NCI-H2196 (cell line): ENCODE data around the gene NOXA1.
A peak's percentile ranks its signal among the peaks of the same experiment; 100 is the strongest.
"Not testable (repeated sequence)": the region's sequence is repeated elsewhere in the genome, so short reads cannot be mapped to it uniquely, and the experiment has no call there.

Experiments used
- DNase-seq: peaks from one replicate; lab custom pipeline; 2025; ENCODE audit not compliant: unreplicated experiment; lab: John Stamatoyannopoulos, UW

The NOXA1 gene

DNA sequence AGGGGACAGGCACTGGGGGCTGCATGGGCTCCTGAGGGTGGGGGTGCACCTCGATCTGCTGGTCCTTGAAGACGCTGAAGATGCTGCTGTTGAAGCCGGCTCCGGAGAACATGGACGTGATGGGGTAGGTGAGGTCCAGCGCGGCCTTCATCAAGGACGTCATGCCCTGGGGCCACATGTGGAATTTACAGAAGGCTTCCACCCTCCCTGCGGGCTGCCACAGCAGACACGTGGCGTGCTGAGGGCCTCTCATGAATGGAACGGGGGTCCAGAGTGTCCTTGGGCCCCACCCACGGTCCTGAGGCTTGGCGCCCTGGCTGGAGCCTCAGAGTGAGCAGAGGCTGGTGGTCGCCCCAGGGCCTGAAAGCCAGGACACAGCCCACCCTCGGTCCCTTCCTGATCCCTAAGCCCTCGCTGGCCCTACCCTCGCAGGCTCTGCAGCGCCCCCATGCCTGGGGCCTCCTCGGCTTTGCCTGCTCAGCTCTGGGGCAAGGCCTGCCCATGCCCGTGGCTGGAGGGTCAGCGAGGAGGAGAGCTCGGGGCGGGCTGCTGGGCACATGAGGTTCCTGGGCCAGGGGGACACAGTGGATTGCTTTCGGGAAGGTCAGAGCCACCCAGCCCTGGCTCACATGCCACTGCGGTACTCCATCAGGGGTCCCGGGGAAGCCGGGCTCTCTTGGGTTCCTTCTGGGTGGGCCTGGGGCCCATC lies 41.3 kb downstream of the NOXA1 start:
- no peak for DNase-seq

DNA sequence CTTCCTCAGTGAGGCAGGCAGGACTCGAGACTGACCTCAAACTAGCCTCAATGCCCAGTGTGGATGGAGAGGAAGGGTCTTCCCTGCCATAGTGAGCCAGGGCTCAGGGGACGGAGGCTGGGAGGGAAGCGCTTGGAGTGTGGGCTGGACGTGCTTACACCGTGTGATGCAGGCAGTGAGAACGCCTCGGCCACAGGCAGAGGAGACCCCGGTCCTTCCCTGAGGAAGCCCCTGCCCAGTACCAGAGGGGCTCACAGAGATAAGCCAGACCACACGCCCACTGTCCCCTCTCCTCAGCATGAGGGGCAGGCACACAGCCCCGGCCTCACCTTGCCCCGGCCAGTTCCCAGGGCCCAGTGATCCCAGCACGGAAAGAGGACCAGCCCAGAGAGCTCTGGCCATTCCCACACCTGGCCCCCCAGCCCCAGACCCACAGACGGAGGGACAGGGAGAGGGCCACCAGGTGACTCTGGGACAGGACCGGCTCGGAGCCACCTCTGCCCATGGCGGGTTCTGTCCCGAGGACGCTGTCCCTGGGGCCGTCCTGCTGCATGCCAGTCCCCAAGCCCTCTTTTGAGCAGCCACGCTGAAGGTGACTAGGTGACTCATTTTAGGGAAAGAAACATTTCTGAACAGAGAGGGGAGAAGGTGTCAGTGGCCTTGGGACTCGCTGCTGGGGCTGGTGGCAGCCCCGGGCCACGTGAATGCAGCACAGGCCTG lies 42.0 kb downstream of the NOXA1 start:
- no peak for DNase-seq

DNA sequence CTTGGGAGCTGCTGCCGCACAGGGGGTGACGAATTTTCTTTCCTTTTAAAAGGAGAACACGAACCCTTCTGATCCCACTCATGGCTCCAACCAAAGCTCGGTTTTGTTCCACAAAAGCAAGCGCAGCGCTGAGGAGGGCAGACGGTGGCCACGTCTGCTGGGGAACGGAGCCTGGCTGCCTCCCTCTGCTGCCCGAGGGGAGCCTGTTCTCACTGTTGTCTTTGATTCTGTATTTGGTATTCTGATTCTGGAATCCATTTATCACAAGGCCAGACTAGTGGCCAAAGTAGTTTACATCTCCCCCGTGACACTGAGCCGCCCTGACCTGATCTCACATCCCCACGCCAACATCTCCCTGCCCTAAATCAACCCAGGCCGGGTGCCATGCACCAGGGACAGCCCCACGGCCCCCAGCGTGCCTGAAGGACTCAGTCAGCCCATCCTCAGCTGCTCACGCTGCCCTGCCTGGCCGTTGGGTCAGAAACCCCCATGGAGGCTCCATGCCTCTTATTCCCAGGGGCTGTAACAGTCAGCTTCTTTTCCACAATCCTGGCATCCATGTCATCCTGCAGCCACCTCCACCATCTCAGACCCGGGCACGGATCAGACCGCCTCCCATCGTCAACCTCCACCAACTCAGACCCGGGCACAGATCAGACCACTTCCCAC lies 42.7 kb downstream of the NOXA1 start:
- DNase-seq = no peak

DNA sequence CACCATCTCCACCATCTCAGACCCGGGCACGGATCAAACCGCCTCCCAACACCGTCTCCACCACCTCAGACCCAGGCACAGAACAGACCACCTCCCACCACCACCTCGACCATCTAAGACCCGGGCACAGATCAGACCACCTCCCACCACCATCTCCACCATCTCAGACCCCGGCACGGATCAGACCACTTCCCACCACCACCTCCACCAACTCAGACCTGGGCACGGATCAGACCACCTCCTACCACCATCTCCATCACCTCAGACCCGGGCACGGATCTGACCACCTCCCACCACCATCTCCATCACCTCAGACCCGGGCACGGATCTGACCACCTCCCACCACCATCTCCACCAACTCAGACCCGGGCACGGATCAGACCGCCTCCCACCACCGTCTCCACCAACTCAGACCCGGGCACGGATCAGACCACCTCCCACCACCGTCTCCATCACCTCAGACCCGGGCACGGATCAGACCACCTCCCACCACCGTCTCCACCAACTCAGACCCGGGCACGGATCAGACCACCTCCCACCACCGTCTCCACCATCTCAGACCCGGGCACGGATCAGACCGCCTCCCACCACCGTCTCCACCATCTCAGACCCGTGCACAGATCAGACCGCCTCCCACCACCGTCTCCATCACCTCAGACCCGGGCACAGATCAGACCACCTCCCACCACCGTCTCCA lies 43.3 kb downstream of the NOXA1 start:
- not testable (repeated sequence) for DNase-seq

DNA sequence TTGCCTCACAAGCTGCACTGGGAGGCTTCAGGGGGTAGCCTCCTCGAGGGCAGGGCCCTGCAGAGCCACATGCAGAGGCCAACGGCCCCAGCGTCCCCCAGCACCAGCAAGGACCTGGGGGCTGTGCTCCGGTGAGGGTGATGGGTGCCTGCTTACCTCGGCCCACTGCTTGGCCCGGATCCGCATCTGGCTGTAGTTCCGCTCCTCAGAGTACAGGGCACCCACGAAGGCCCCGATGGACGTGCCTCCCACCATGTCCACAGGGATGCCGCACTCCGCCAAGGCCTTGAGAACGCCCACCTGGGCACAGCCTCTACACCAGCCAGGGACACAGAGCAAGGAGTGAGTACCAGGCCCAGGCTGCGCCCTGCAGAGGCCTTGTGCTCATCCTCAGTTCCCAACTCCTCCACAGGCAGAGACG lies 44.0 kb downstream of the NOXA1 start:
- DNase-seq = no peak

DNA sequence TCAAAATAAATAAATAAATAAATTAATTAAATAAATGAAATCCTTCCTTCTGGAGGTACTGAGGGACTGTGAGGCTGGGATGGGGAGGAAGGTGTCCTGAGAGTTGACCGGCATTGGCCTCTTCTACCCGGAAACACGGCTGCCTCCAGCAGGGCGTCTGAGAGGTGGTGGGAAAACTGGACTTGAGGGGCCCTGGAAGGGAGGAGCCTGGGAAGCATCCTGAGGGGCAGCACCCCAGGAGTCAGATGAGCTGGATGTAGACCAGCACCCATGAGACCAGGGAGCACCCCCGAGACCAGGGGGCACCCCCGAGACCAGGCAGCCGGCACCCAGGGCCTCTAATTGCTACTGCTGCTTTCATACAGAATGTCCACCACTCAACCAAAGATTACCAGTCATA lies 44.7 kb downstream of the NOXA1 start:
- DNase-seq = no peak

DNA sequence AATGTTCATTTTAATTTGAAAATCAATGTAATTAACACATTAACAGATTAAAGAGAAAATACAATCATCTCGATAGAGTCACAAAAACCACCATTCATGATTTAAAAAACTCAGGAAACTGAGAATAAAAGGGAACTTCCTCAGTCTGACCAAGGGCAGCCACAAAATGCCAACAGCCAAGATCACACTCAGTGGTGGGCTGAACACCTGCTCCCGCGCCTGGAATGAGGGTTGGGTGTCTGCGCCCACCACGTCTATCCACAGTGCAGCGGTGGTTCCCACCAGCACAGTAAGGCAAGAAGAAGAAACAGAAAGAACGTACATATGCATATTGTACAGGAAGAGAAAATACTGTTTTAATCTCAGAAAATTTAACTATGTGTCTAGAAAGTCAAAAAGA lies 47.6 kb downstream of the NOXA1 start:
- DNase-seq = no peak

DNA sequence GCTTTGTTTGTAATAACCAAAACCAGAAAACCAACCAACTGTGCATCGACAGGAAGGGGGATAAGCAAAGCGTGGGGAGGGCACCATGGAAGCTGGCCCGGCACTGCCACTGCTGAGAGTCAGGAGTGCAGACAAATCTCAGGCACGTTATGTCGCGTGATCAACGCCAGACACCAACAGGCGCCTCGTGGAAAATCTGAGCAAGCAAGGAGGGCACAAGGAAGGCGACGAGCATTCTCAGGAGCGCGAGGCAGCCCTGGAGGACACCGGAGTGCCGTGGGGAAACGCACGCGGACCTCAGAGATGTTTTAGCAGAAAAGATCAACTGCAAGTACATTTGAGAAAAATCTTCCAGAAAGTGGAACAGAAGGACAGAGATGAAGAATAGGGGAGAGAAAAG lies 51.1 kb downstream of the NOXA1 start:
- DNase-seq = no peak

DNA sequence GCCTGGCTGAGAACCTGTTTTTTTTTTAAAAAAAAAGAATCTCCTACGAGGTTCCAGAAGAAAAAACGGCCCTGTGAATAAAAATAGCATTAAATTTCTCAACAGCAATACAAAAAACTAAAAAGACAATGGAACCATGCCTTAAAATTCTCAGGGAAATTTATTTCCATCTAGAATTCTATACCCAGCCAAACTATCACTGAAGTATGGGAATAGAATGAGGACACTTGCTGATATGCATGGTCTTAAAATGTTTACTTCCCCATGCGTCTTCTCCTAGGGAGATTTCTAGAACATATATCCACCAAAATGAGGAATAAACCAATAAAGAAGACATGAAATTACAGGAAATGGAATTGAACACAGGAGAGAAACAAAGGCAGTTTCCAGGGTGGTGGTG lies 52.5 kb downstream of the NOXA1 start:
- no peak for DNase-seq

DNA sequence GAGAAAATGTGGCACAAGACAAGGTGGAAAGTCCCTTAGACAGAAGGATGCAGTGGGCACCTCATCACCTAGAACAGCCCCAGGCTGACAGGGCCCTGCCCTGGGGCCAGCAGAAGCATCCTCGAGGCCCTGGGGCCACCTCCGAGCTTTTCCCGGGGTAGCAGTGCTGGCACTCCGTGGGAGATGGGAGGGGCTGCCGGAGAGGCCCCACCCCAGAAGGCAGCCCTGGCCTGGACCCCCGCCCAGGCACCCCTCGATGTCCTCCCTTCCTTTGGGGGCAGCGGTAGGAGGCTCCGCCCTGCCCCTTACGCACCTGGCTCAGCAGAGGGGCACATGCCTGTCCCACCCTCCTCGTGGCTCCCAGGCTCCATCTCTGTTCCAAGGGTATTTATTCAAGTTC lies 53.7 kb downstream of the NOXA1 start:
- no peak for DNase-seq

DNA sequence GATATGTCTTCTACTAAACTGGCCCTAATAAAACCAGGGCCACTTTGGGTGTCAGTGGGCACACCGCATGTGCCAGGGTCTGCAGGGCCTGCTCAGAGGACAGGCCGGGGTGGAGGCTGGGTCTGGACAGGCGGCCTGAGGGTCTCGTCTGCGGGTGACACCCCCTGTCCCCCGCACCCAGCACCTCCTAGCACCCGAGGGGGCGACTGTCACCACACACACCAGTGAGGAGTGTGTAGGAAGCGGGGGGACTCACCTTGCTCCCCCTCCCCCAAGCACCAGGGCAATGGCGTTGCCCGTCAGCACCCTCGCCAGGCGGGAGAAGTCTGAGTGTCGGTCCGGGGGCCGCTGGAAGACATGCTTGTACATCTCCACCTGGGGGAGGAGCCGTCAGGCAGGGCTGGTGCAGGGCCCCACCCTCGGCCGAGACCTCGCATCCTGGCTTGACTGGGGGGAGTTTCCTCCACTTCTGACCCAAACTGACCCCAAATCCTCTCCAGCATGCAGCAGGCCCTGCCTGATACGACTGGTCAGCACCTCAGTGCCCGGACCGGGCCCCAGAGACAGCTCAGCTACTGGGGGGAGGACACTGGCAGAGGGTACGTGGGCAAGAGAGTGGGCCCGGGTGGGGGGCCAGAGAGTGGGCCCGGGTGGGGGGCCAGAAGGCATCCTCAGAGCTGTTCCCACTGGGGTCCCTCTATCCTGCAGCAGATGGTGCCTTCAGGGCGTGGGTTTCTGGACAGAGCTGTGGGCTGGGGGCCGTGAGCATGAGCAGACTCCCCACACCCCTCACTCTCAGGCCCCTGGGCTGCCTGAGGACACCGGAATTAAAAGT lies 54.8 kb downstream of the NOXA1 start:
- DNase-seq = no peak

DNA sequence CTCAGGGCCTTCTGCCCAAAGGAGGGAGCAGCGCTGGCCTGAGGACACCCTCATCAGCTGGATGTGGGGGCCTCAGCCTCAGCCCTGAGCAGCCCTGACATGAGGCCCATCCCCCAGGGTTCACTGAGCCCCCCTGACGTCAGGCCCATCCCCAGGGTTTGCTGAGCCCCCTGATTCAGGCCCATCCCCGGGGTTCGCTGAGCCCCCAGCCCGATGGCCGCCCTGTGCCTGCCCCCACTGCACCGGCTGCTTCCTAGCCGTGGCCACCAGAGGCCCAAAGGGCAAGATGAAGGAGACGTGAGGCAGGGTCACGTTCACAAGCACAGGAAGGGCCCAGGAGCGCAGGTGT lies 55.4 kb downstream of the NOXA1 start:
- DNase-seq = no peak

DNA sequence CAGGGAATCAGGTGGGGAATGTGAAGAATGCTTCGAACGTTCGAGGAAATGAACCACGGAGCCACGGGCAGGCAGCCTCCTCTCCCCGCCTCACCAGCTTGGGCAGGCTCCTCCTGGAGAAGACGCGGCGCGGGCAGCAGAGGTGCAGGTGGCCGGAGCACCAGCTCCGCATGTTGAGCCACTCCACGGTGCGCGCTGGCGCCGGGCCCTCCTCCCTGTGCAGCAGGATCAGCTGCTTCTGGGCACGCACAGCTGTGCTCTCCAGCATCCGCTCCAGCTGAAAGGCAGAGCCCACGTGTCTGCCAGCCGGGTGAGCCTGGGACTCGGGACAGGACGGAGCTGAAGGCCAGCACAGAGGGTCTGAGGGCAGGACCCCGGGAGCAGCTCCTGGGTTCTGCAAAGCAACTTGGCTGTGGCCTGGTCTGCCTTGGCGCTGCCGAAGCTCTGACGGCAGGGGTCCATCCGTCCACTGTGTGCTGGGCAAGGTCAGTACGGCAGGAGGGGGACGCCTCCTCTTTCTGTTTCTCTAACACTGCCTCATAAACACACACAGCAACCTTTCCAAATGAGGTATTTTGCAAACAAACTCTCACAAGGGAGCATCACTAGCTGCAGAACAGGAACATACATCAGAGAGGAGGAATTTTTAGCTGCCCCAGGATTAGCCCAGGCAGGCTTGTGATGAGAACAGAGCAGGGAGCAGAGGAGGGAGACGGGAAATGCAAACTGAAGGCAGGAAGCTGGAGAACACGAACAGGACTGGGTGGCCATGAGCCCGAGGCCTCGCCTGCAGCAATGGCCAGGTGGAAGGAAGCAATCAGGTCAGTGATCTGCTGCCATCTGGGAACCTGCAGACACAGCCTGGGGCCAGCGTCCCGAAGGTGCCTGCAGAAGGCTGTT lies 56.0 kb downstream of the NOXA1 start:
- peak; percentile 75 for DNase-seq

DNA sequence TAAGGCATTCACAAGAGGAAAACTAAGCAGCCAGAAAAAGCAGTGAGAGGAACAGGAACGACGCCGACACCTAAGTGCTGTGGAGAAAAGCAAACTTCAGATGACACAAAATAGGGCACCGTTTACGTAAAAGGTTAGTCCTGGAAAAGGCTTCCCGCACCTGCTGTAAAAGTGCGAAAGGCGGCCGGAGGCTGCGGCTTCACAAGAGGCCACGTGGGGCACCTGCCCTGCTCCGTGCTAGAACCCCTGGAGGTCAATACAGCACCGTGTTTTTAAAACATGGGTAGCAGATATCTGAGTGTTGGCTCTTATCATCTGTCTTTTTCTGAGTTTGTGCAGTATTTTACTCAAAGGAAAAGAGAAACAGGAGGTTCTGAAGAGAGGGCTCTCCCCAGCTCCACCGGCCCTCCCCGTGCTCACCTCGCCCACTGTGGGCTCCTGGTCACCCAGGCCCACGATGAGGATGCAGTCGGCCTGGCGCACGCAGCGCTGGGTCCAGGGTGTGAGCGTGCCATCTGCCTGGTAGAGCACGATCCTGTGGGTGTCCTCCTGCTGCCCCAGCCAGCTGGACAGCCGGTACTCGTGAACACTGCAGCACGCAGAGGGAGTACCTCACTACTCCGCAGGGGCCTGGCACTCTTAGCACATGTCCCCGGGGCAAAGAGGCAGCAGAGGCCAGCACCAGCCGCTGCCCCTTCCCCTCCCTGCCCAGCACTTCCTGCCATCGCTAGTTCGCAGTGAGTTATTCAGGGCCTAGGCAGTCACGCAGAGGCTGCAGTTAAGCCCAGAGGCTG lies 56.9 kb downstream of the NOXA1 start:
- DNase-seq = peak; percentile 21

DNA sequence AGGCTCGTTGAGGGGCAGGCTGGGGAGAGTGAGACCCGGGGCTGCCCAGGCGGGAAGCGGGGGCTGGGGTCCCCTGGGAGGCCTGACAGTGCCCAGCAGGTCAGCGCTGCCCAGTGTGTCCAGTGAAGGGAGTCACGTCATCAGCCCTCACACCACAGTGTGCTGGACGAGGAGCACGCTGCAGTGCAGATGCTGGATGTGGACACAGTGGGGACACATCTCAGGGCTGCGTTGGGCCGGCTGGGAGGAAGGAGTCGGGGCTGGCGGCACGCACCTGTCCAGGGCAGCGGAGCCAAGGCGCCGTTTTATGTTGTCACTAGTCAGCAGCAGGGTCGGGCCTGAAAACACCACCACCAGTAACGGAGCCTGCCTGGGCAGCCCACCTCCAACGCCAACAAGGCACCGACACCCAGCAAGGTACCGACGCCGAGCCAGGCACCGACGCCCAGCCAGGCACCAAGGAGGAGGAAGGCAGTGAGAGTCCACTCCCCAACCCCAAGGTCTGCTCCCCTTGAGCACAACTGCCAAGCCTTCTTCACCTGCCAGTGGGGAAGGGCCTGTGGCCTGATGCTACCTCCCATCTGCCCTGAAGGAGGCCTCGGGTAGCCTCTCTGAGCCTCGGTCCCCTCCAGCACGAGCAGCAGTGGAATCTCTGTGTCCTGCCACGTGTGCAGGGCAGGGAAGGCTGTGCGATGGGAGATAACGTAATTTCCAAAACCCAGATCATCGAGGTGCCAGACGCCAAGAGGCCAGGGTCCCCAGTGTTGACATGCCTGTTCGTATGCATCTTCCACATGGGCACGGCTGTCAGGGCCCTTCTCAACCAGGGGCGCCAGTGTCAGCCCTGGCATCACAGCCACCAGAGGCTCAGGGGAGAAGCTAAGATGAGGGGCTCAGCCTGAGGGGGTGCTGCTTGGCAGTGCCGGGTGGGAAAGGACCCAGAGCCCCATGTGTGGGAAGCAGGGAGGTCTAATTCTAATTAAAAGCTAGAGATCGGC lies 57.8 kb downstream of the NOXA1 start:
- no peak for DNase-seq

DNA sequence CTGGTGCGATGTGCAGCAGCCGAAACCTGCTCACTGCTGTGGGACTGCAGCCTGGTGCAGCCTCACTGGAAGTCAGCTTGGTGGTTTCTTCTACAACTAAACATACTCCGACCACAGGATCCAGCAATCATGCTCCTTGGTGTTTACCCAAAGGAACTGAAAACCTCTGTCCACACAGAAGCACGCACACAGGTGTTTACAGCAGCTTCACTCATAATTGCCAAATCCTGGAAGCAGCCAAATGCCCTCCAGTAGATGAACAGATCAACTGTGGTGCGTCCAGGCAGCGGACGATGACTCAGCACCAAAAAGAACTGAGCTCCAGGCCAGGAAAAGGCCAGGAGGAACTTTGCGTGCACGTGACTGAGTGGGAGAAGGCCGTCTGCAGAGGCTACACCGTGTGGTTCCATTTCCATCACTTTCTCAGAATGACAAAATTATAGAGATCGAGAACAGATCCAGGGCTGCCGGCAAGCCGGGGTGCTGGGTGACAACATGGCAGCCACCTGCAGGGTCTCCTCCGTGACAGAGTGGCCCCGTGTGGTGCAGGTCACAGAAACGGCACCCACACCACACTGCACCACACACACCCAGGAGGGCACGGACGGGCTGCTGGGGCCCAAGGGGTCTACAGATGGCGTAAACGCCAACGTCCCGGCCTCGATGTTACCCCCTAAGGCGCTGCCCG lies 59.0 kb downstream of the NOXA1 start:
- peak; percentile 62 for DNase-seq
